ENCODE data around the gene UQCC5.

The UQCC5 gene

GRCh38 chr3:52520141-52520667 lies 16.2 kb upstream of the UQCC5 start (continued):
- no peak for TF ChIP-seq ELK4 (IDR thresholded peaks at IDR 0.05; ENCODE audit: borderline replicate concordance, low read depth, low read length)
- no peak for TF ChIP-seq ZNF133 (tag by site-specific recombination; IDR thresholded peaks at IDR 0.05)
- TF ChIP-seq CTCF (tag by site-specific recombination; IDR thresholded peaks at IDR 0.05), result no peak
- TF ChIP-seq ZNF623 (tag by site-specific recombination; IDR thresholded peaks at IDR 0.05), result no peak
- no peak for TF ChIP-seq MZF1 (tag by site-specific recombination; IDR thresholded peaks at IDR 0.05; ENCODE audit: borderline replicate concordance)
- no peak for TF ChIP-seq ZNF777 (tag by site-specific recombination; IDR thresholded peaks at IDR 0.05; ENCODE audit: borderline replicate concordance)
- TF ChIP-seq ZFHX2 (tag by site-specific recombination; conservative IDR thresholded peaks at IDR 0.05), result no peak
- no peak for TF ChIP-seq SP7 (tag by site-specific recombination; IDR thresholded peaks at IDR 0.05)
- no peak for TF ChIP-seq ZNF501 (tag by site-specific recombination; IDR thresholded peaks at IDR 0.05)

GRCh38 chr3:52520716-52521487 lies 15.5 kb upstream of the UQCC5 start:
- CTCF ChIA-PET, result no interaction called here
- POLR2A ChIA-PET, result no interaction called here
- H3K36me3 ChIP-seq (ENCODE audit: control insufficient read depth in 2 of 2, insufficient read depth in 1 of 2, low read length in 2 of 2), result peaks cover 0 to 25% of the 10 kb centered on the region in 2 experiments; a peak in 1 of 3 replicates
- no peak for TF ChIP-seq ZNF558 (tag by site-specific recombination; IDR thresholded peaks at IDR 0.05)
- TF ChIP-seq ZNF2 (tag by site-specific recombination; IDR thresholded peaks at IDR 0.05), result no peak
- no peak for TF ChIP-seq HOXA7 (CRISPR knock-in tag; IDR thresholded peaks at IDR 0.05; ENCODE audit: borderline replicate concordance)
- TF ChIP-seq ZNF449 (tag by site-specific recombination; IDR thresholded peaks at IDR 0.05), result no peak
- no peak for TF ChIP-seq ZNF398 (tag by site-specific recombination; IDR thresholded peaks at IDR 0.05)
- no peak for TF ChIP-seq ZNF274 (IDR thresholded peaks at IDR 0.05; ENCODE audit: low read length)
- no peak for TF ChIP-seq ZNF274 (tag by site-specific recombination; IDR thresholded peaks at IDR 0.05; ENCODE audit: borderline replicate concordance)
- TF ChIP-seq ZNF416 (tag by site-specific recombination; IDR thresholded peaks at IDR 0.05), result no peak
- TF ChIP-seq ZNF518A (tag by site-specific recombination; conservative IDR thresholded peaks at IDR 0.05; ENCODE audit: low read depth), result no peak
- no peak for TF ChIP-seq REPIN1 (tag by site-specific recombination; IDR thresholded peaks at IDR 0.05; ENCODE audit: low read depth)
- no peak for TF ChIP-seq ZNF624 (tag by site-specific recombination; IDR thresholded peaks at IDR 0.05)
- no peak for TF ChIP-seq ZXDB (tag by site-specific recombination; IDR thresholded peaks at IDR 0.05)
- TF ChIP-seq KLF1 (tag by site-specific recombination; IDR thresholded peaks at IDR 0.05), result no peak
- no peak for TF ChIP-seq ZEB2 (tag by site-specific recombination; IDR thresholded peaks at IDR 0.05)
- no peak for TF ChIP-seq ZNF311 (tag by site-specific recombination; IDR thresholded peaks at IDR 0.05; ENCODE audit: borderline replicate concordance)
- no peak for TF ChIP-seq ZNF580 (tag by site-specific recombination; IDR thresholded peaks at IDR 0.05)

More at GRCh38 chr3:52520716-52521487, 15.5 kb upstream of the UQCC5 start:
- no peaks in the 10 kb centered on the region for H3K9me3 ChIP-seq (ENCODE audit: control insufficient read depth, insufficient read depth, low read depth, low read length)
- no peaks in the 10 kb centered on the region for H3K4me1 ChIP-seq (ENCODE audit: control insufficient read depth, insufficient read depth, low read length)
- no peak overlapping the region for H3K4me3 ChIP-seq (ENCODE audit: low read depth, low read length)
- no peak overlapping the region for H3K27ac ChIP-seq (ENCODE audit: extremely low read depth, low read depth, low read length)
